HL-60/S4 treated with phorbol 12-myristate 13-acetate at 8.2 ng/mL for 4 days and 3 days (cell line): Measurements from ENCODE around the gene MRPS35.

Source experiments
- in situ Hi-C: fragments of 300-500 bp; cut with MboI; formaldehyde crosslinking; loops from 2 replicates; pipeline ENCODE4 v1.15.0; 2022; ENCODE audit warnings: low sequenced_read_pairs

MRPS35 gene

GRCh38 chr12:27707216-27707615 is 3.4 kb upstream of the MRPS35 start:
- in situ Hi-C loops = no loop called here

GRCh38 chr12:27709212-27709931 is 1.3 kb upstream of the MRPS35 start:
- in situ Hi-C loops = no loop called here

GRCh38 chr12:27709932-27710591 is 570 bp upstream of the MRPS35 start:
- in situ Hi-C loops = no loop called here

GRCh38 chr12:27711317-27711682 is 668 bp downstream of the MRPS35 start:
- in situ Hi-C loops = no loop called here

GRCh38 chr12:27711967-27712366 is 1.3 kb downstream of the MRPS35 start:
- in situ Hi-C loops = no loop called here

- in situ Hi-C loops = no loop called here
These were observed 12.6 kb downstream of the MRPS35 start for GRCh38 chr12:27723212-27723611.

- in situ Hi-C loops = loop anchor here (25.0 kb wide), 1 partner anchor 1132 kb away; no protein-coding TSS in a partner anchor
These were observed 19.5 kb downstream of the MRPS35 start for GRCh38 chr12:27730097-27730588.

GRCh38 chr12:27732281-27732680 is 21.6 kb downstream of the MRPS35 start:
- in situ Hi-C loops = loop anchor here (25.0 kb wide), 1 partner anchor 1130 kb away; no protein-coding TSS in a partner anchor

GRCh38 chr12:27733052-27733656 is 22.5 kb downstream of the MRPS35 start:
- in situ Hi-C loops = loop anchor here (25.0 kb wide), 1 partner anchor 1129 kb away; no protein-coding TSS in a partner anchor

GRCh38 chr12:27733791-27734190 is 23.2 kb downstream of the MRPS35 start:
- in situ Hi-C loops = loop anchor here (25.0 kb wide), 1 partner anchor 1129 kb away; no protein-coding TSS in a partner anchor

GRCh38 chr12:27734321-27734720 is 23.7 kb downstream of the MRPS35 start:
- in situ Hi-C loops = loop anchor here (25.0 kb wide), 1 partner anchor 1128 kb away; no protein-coding TSS in a partner anchor

- in situ Hi-C loops = loop anchor here (10.0 to 25.0 kb wide), 2 partner anchors 191 to 1119 kb away; no protein-coding TSS in a partner anchor
These were observed 33.0 kb downstream of the MRPS35 start for GRCh38 chr12:27743601-27744000.

- in situ Hi-C loops = loop anchor here (10.0 to 25.0 kb wide), 2 partner anchors 189 to 1117 kb away; no protein-coding TSS in a partner anchor
These were observed 35.1 kb downstream of the MRPS35 start for GRCh38 chr12:27745734-27746133.

GRCh38 chr12:27747111-27747820 is 36.6 kb downstream of the MRPS35 start:
- in situ Hi-C loops = loop anchor here (10.0 to 25.0 kb wide), 2 partner anchors 188 to 1115 kb away; no protein-coding TSS in a partner anchor

- in situ Hi-C loops = no loop called here
These were observed 40.9 kb downstream of the MRPS35 start for GRCh38 chr12:27751386-27752047.

- in situ Hi-C loops = no loop called here
These were observed 44.2 kb downstream of the MRPS35 start for GRCh38 chr12:27754795-27755194.

GRCh38 chr12:27756670-27757195 is 46.1 kb downstream of the MRPS35 start:
- in situ Hi-C loops = no loop called here

GRCh38 chr12:27762757-27763156 is 52.1 kb downstream of the MRPS35 start:
- in situ Hi-C loops = no loop called here

GRCh38 chr12:27766587-27766986 is 56.0 kb downstream of the MRPS35 start:
- in situ Hi-C loops = no loop called here

GRCh38 chr12:27769142-27769673 is 58.6 kb downstream of the MRPS35 start:
- in situ Hi-C loops = no loop called here
